ENCODE data around the gene WASL. TPM values are rescaled to one million over a fixed set of nuclear protein-coding genes. Genes with fewer than 3 reads are reported as not detected.

WASL gene
- total RNA-seq, 1 experiment from 2014 or later, result 34.4 TPM

GRCh38 chr7:123649964-123650363 is 98.8 kb downstream of the WASL start:
- DNase-seq (ENCODE audit: low spot score) (no peak), ATAC-seq (no peak)
- TF ChIP-seq FOXK1 (CRISPR knock-in tag; IDR thresholded peaks at IDR 0.05) (no peak), NR3C1 (CRISPR knock-in tag; conservative IDR thresholded peaks at IDR 0.05; ENCODE audit: low read depth) (no peak), ZNF121 (CRISPR knock-in tag; IDR thresholded peaks at IDR 0.05) (no peak), TEAD1 (CRISPR knock-in tag; IDR thresholded peaks at IDR 0.05) (no peak), ZNF281 (CRISPR knock-in tag; IDR thresholded peaks at IDR 0.05) (no peak), SMAD4 (CRISPR knock-in tag; IDR thresholded peaks at IDR 0.05) (no peak), ELF4 (CRISPR knock-in tag; IDR thresholded peaks at IDR 0.05; ENCODE audit: low read depth) (no peak), PREB (CRISPR knock-in tag; IDR thresholded peaks at IDR 0.05; ENCODE audit: borderline replicate concordance) (no peak), GTF2I (CRISPR knock-in tag; conservative IDR thresholded peaks at IDR 0.05) (no peak), ZNF425 (CRISPR knock-in tag; conservative IDR thresholded peaks at IDR 0.05) (no peak), ZNF263 (CRISPR knock-in tag; IDR thresholded peaks at IDR 0.05; ENCODE audit: low read depth) (no peak), CREM (CRISPR knock-in tag; IDR thresholded peaks at IDR 0.05) (no peak), ZNF423 (CRISPR knock-in tag; IDR thresholded peaks at IDR 0.05) (no peak), HMGA2 (CRISPR knock-in tag; IDR thresholded peaks at IDR 0.05) (no peak), ZBTB21 (CRISPR knock-in tag; IDR thresholded peaks at IDR 0.05; ENCODE audit: borderline replicate concordance) (no peak)
- TF ChIP-seq, protein P1, sequence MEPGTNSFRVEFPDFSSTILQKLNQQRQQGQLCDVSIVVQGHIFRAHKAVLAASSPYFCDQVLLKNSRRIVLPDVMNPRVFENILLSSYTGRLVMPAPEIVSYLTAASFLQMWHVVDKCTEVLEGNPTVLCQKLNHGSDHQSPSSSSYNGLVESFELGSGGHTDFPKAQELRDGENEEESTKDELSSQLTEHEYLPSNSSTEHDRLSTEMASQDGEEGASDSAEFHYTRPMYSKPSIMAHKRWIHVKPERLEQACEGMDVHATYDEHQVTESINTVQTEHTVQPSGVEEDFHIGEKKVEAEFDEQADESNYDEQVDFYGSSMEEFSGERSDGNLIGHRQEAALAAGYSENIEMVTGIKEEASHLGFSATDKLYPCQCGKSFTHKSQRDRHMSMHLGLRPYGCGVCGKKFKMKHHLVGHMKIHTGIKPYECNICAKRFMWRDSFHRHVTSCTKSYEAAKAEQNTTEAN (CRISPR knock-in tag; IDR thresholded peaks at IDR 0.05), result no peak
- TF ChIP-seq, protein P2, sequence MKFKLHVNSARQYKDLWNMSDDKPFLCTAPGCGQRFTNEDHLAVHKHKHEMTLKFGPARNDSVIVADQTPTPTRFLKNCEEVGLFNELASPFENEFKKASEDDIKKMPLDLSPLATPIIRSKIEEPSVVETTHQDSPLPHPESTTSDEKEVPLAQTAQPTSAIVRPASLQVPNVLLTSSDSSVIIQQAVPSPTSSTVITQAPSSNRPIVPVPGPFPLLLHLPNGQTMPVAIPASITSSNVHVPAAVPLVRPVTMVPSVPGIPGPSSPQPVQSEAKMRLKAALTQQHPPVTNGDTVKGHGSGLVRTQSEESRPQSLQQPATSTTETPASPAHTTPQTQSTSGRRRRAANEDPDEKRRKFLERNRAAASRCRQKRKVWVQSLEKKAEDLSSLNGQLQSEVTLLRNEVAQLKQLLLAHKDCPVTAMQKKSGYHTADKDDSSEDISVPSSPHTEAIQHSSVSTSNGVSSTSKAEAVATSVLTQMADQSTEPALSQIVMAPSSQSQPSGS (CRISPR knock-in tag; IDR thresholded peaks at IDR 0.05; ENCODE audit: borderline replicate concordance, low read depth), result no peak
- TF ChIP-seq, protein P3, sequence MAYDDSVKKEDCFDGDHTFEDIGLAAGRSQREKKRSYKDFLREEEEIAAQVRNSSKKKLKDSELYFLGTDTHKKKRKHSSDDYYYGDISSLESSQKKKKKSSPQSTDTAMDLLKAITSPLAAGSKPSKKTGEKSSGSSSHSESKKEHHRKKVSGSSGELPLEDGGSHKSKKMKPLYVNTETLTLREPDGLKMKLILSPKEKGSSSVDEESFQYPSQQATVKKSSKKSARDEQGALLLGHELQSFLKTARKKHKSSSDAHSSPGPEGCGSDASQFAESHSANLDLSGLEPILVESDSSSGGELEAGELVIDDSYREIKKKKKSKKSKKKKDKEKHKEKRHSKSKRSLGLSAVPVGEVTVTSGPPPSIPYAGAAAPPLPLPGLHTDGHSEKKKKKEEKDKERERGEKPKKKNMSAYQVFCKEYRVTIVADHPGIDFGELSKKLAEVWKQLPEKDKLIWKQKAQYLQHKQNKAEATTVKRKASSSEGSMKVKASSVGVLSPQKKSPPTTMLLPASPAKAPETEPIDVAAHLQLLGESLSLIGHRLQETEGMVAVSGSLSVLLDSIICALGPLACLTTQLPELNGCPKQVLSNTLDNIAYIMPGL (CRISPR knock-in tag; IDR thresholded peaks at IDR 0.05), result no peak
- Mint-ChIP-seq H3K4me3 (no peak overlapping the region), H3K4me1 (peaks cover 26% of the 10 kb centered on the region), H3K27ac (no peak overlapping the region), H3K36me3 (no peaks in the 10 kb centered on the region), H3K9me3 (no peaks in the 10 kb centered on the region), H3K27me3 (ENCODE audit: low read depth) (no peaks in the 10 kb centered on the region)
- CTCF ChIA-PET, result interaction anchor here (1.8 kb wide), 1 partner anchor 33 kb away, joined by 6 read pairs; no protein-coding TSS in a partner anchor
- POLR2A ChIA-PET, result no interaction called here
